ENCODE data around the gene ATG16L2.

DNA sequence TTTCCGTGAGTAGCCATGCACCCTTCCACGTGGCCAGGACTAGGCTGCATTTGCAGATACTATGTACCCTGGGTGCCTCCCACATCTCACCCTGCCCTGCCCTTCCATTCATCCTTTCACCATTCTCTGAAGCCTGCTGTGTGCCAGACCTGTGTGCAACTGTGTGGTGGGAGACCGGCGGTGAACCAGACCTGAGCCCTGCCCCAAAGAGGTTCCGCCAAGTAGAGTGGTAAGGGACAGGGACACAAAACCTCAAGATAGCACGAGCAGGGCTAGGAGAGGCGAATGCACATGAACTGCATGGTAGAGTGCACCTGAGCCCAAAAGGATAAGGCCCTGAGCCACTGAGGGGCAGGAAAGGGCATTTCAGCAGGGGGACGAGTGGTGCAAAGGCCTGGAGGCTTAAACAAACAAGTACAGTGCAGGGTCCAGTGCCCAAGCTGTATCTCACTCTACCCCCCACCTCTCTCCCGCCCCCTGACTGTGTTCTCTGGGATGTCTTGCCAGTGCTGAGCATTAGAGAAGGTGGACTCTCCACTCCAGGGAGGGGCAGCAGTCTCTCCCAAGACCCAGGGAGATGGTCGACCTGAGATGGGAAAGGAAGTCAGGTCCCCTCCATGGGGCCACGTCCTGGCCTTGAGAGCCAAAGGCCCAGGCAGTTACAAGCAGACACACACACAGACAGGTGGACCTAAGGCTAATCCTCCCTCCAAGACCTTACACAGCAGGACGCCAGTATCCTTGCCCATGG, 47.9 kb upstream of the ATG16L2 start:
- TF ChIP-seq GATA3 (IDR thresholded peaks at IDR 0.05; ENCODE audit: low read depth, low read length), result no peak
- TF ChIP-seq GATA2 (IDR thresholded peaks at IDR 0.05; ENCODE audit: low read depth, low read length), result no peak

Measured in SH-SY5Y (cell line).